Activated T-helper 1 cell treated with Interleukin-2 at 50 U/mL for 16 hours (primary cell): ENCODE data around the gene ANKMY2.
A peak's percentile ranks its signal among the peaks of the same experiment; 100 is the strongest.
"Not testable (repeated sequence)": the region's sequence is repeated elsewhere in the genome, so short reads cannot be mapped to it uniquely, and the experiment has no call there.

Source experiments
- DNase-seq: peaks from one replicate; pipeline ENCODE4 v3.0.0-alpha.2; 2020; ENCODE audit warnings: low read depth

The ANKMY2 gene

DNA sequence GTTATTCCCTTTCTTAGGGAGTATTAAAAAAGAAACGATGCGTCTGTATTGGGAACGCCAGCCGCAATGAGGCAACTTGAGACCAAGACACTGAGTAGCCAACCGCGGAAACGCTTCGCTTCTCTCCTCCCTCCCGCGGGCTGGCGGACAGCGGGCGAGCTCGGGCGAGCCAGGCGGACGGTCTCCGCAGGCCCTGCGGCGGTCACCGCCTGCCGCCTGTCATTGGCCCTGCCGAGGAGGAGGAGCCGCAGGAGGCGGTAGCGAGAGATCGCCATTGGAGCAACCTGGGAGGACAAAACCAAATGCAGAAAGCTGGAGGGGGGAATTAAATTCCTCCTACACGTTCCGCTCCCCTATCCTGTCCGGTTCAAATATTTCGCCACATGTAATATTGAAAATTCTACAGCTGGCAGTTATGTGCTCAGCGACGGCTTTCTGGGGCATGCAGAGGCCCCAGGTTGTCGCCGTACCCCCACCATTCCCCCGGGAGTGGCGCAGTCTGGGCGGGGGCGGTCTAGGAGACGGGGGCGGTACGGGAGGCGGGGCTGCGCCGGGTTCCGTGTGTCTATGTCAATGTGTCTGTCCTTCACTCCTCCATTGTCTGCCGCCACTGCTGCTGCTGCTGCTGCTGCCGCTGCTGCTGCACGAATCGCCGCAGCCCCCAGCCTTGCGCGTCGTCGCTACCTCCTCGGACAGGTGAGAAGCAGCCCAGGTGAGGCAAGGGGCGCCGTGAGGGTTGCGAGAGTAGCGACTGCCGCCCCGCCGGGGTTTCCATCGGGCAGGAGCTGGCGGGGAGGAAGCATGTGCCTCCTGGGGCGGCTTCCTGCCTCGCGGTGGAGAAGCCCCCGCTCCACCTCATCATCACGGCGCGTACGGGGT lies at the start of gene ANKMY2, which contains the start of gene BZW2:
Gene ANKMY2, minus strand, starts transcription at position 162 of the 879 bp plus-strand sequence. CDS start 181 bp downstream, outside the sequence.
Gene BZW2, plus strand, starts transcription at position 589 of the 879 bp plus-strand sequence. CDS start 19,263 bp downstream, outside the sequence.
- DNase-seq = peak; percentile 88

GRCh38 chr7:16694806-16695205 lies 49.3 kb upstream of the ANKMY2 start:
- DNase-seq = no peak

DNA sequence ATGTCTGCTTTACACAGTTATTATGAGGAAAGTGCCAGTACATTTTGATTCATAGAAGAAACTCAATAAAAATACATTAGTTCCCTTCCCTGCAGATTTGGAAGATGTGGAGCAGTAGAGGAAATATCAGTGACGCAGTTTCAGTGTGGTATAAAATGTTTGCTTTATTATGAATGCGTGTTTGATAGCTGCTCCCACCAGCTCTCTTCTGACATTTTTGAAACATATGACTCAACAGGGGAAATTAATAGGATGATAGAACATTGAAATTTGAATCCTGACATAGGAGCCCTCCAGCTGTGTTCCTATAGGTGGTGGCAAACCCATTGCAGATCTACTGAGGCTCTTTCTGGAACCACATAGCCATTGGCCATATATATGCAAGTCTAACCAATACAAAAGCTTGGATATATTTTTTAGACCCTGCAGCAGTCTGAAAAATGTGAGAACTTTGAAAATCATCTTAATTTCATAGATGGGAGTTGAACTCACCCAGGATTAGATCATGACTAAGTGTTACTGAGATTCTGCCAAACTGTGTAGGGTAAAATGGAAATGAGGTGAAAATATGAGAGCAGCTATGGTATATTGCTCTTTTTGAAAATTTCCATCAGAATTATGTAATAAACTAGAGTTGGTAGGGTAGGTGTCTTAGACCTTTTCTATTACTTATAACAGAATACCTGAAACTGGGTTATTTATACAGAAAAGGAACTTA lies 48.2 kb upstream of the ANKMY2 start:
- DNase-seq = no peak

- no peak for DNase-seq
Observed at GRCh38 chr7:16691241-16691640, 45.7 kb upstream of the ANKMY2 start.

DNA sequence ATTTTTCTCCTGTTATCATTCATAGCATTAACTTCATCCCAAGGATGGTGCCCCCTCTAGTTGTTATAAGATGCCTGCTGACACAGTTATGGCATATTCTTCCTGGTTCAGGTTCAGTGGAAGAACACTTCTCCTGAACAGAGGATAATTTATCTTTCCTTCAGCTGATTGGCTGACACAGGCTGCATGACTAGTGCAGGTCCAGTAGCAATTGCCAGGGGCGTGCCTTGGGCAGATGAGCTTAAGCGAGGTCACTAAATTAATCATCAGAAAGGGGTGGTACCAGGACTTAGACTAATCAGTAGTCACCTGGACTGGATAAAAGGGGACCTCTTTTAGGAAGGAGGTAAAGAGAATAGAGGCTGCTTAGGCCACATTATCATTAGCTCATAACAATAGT lies 42.7 kb upstream of the ANKMY2 start:
- no peak for DNase-seq

DNA sequence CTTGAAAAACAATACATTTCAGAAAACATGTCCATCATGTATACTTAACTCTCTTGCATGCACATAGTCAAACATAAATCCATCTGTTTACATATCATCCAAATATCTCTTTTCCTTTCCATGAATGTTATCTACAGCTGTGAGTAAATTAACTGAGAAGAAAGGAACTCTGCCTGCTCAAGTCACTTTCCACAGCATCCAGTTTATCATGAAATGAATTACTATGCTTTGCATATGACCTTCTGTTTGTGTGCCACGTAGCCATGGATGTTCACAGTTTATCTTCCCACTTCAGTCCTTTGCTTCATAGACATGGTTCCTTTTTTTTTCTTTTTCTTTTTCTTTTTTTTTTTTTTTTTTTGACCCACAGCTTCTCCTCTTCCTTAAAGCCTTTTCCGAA lies 40.0 kb upstream of the ANKMY2 start:
- no peak for DNase-seq

GRCh38 chr7:16684935-16685334 lies 39.4 kb upstream of the ANKMY2 start:
- DNase-seq = no peak

GRCh38 chr7:16678645-16679566 lies 33.4 kb upstream of the ANKMY2 start:
- DNase-seq = not testable (repeated sequence)

DNA sequence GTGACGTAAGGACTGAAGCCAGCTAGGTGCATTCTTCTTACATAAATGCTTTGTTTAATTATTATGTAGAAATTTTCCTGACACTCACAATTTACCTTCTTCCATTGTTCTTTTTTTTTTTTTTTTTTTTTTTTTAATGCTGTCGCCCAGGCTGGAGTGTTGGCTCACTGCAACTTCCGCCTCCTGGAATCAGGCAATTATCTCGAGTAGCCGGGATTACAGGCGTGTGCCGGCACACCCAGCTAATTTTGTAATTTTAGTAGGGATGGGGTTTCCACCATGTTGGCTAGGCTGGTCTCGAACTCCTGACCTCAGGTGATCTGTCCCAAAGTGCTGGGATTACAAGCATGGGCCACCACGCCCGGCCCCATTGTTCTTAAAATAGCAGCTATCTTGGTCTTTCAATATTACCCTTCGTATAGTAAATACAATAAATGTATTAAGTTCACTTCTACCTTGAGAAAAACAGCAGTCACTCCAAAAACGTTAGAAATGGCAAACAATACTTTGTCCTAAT lies 32.5 kb upstream of the ANKMY2 start:
- DNase-seq = no peak

- no peak for DNase-seq
Observed at GRCh38 chr7:16675277-16675676, 29.7 kb upstream of the ANKMY2 start.

DNA sequence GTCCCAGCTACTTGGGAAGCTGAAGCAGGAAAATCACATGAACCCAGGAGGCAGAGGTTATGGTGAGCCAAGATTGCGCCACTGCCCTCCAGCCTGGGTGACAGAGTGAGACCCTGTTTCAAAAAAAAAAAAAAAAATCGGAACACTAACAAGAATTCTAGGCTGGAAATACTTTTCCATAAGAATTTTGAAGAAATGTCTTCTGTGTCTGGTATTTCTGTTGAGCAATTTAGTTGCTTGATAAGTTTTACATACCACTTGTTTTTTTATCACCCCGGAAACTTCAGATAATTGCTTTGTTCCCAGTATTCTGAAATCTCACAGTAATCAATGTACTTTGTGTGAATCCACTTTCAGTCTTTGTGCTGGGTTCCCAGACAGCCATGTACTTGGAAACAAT lies 26.3 kb upstream of the ANKMY2 start:
- no peak for DNase-seq

DNA sequence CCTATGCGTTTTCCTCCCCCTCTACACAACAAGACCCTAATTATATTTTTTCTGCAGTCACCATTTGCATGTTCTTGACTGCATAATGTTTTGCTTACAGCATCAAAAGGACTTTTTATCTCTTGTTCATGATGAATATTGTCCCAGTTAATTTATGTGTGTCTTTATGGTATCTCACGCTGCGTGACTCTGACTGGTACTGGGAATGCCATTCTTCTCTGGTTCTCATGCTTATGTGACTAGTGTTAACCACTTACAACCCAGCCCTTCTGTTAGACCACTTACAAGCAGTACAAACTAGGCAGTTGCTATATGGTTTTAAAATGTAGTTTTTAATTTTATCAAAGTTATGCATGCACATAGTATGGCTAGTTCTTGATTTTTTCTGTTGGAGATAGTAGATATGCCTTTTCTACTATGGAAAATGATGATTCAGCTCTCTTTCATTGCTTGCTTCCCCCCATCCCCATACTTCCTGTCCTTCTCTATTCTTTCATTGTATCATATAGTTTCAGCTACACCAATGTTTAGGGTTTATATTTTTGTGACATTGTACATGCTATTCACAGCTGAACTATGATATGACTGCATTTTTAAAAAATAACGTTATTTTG lies 25.3 kb upstream of the ANKMY2 start:
- DNase-seq = no peak

GRCh38 chr7:16670021-16670420 lies 24.5 kb upstream of the ANKMY2 start:
- no peak for DNase-seq

DNA sequence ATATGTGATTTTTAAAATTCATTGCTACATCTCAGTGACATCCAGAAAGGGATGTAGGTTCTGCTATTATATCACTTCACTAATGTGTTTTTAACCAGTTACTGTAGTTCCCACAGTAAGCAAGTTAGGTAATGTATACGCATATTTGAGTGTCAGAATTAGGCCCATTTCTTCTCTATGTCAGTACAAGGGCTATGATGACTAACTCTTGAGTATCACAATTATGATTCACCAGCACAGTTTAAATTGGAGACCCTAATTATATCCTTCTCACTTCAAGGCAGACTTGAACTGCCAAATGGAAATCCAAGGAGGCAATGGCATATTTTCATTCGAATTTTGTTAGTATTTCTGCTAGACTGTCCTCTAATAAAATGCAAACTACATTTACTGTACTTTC lies 24.0 kb upstream of the ANKMY2 start:
- DNase-seq = no peak

- DNase-seq = no peak
Observed at GRCh38 chr7:16668978-16669377, 23.4 kb upstream of the ANKMY2 start.

- no peak for DNase-seq
Observed at GRCh38 chr7:16668049-16668858, 22.7 kb upstream of the ANKMY2 start.

DNA sequence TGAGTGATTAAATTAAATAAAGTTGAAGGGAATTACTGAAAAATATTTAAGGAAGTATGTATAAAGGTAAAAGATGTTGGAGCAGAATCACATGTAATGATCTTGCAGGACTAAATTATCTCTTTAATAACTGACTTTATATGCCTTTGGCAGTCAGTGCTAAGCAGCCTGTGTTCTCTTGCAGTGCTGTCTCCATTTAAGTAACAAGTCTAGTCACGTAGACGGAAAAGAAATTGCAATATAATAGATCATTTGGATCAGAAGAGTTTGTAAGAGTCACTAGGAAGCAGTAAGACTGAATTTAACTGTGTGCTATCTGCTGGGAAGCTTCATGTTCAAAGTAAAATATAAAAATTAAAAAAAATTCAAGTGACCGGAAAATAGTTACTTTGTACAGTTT lies 21.8 kb upstream of the ANKMY2 start:
- no peak for DNase-seq

GRCh38 chr7:16661924-16662323 lies 16.4 kb upstream of the ANKMY2 start:
- DNase-seq = no peak

DNA sequence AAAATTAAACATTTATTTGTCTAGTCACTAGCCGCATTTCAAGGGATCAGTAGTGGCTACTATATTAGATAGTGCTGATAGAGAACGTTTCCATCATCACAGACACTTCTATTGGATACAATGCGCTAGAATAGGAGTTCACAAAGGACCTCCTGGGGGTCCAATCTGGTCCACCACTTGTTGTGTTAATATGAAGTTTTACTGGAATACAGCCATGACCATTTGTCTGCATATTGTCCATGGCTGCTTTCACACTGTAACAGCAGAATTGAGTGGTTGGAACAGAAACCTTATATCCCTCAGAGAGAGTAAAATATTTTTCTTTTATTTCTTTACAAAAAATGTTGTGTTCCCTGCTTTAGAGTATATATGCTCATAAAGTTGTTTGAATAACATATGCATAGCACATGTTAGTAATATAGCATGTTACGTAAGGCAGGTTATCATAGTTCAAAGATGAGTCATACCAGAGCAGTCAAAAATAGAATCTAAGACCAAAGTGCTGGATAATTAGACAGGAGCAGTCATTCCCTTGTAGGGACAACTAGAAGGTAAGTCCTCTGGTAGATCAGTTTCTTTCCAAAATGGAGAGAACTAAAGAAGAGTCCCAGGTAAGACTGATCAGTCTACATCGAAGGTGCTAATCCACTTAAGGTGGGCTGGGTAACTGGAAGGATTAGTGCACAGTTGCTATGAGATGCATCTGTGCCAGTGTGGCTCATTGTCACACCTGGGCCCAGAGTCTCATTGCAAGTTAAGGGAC lies 15.3 kb upstream of the ANKMY2 start:
- DNase-seq = no peak
